Measurements from ENCODE around the gene PKP4.

- TF ChIP-seq REST (IDR thresholded peaks at IDR 0.05; ENCODE audit: unreplicated experiment), result no peak
- TF ChIP-seq, protein P1, sequence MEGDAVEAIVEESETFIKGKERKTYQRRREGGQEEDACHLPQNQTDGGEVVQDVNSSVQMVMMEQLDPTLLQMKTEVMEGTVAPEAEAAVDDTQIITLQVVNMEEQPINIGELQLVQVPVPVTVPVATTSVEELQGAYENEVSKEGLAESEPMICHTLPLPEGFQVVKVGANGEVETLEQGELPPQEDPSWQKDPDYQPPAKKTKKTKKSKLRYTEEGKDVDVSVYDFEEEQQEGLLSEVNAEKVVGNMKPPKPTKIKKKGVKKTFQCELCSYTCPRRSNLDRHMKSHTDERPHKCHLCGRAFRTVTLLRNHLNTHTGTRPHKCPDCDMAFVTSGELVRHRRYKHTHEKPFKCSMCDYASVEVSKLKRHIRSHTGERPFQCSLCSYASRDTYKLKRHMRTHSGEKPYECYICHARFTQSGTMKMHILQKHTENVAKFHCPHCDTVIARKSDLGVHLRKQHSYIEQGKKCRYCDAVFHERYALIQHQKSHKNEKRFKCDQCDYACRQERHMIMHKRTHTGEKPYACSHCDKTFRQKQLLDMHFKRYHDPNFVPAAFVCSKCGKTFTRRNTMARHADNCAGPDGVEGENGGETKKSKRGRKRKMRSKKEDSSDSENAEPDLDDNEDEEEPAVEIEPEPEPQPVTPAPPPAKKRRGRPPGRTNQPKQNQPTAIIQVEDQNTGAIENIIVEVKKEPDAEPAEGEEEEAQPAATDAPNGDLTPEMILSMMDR (conservative IDR thresholded peaks at IDR 0.05; ENCODE audit: low read depth in 2 of 2), result no peak
- no peak for TF ChIP-seq EZH2phosphoT487 (IDR thresholded peaks at IDR 0.05; ENCODE audit: unreplicated experiment)
- no peak for TF ChIP-seq EZH2 (IDR thresholded peaks at IDR 0.05; ENCODE audit: low read depth, unreplicated experiment)
- no peak for TF ChIP-seq ETS1 (IDR thresholded peaks at IDR 0.05)
- TF ChIP-seq POLR2AphosphoS5 (IDR thresholded peaks at IDR 0.05; ENCODE audit: low read depth), result no peak
- TF ChIP-seq CREB1 (CRISPR knock-in tag; IDR thresholded peaks at IDR 0.05; ENCODE audit: low read depth), result no peak
- no peak for TF ChIP-seq STAT1 (IDR thresholded peaks at IDR 0.05; ENCODE audit: unreplicated experiment)
- no peak for TF ChIP-seq JUNB (IDR thresholded peaks at IDR 0.05; ENCODE audit: unreplicated experiment)
- TF ChIP-seq NANOG (IDR thresholded peaks at IDR 0.05; ENCODE audit: borderline replicate concordance), result no peak
- TF ChIP-seq ZNF462 (CRISPR knock-in tag; IDR thresholded peaks at IDR 0.05), result no peak
Measured at GRCh38 chr2:158410132-158410531, 46.6 kb upstream of the PKP4 start.
